HL-60 (cell line): ENCODE data around the gene CNTROB.

Experiments used
- CTCF ChIP-seq: IDR thresholded peaks from one replicate; pipeline ENCODE4 v1.5.1; 2011; ENCODE audit warnings: low read length, control low read depth, inconsistent platforms; ENCODE audit not compliant: insufficient read depth
- GABPA ChIP-seq: IDR thresholded peaks from 2 replicates; pipeline ENCODE4 v1.6.1; 2012; ENCODE audit warnings: low read depth
- POLR2AphosphoS5 ChIP-seq: IDR thresholded peaks from 2 replicates; pipeline ENCODE4 v1.6.1; 2012; ENCODE audit warnings: low read depth
- REST ChIP-seq: IDR thresholded peaks from 2 replicates; pipeline ENCODE4 v1.6.1; 2012; ENCODE audit warnings: low read depth; ENCODE audit not compliant: insufficient replicate concordance
- SPI1 ChIP-seq: IDR thresholded peaks from 2 replicates; pipeline ENCODE4 v1.6.1; 2012; ENCODE audit warnings: low read depth, mild to moderate bottlenecking, borderline replicate concordance

GRCh38 chr17:7894226-7894625 lies 37.8 kb upstream of the CNTROB start:
- TF ChIP-seq POLR2AphosphoS5 (no peak), CTCF (no peak), REST (no peak), GABPA (no peak), SPI1 (no peak)
